ENCODE measurements around the gene ULK2.

DNA sequence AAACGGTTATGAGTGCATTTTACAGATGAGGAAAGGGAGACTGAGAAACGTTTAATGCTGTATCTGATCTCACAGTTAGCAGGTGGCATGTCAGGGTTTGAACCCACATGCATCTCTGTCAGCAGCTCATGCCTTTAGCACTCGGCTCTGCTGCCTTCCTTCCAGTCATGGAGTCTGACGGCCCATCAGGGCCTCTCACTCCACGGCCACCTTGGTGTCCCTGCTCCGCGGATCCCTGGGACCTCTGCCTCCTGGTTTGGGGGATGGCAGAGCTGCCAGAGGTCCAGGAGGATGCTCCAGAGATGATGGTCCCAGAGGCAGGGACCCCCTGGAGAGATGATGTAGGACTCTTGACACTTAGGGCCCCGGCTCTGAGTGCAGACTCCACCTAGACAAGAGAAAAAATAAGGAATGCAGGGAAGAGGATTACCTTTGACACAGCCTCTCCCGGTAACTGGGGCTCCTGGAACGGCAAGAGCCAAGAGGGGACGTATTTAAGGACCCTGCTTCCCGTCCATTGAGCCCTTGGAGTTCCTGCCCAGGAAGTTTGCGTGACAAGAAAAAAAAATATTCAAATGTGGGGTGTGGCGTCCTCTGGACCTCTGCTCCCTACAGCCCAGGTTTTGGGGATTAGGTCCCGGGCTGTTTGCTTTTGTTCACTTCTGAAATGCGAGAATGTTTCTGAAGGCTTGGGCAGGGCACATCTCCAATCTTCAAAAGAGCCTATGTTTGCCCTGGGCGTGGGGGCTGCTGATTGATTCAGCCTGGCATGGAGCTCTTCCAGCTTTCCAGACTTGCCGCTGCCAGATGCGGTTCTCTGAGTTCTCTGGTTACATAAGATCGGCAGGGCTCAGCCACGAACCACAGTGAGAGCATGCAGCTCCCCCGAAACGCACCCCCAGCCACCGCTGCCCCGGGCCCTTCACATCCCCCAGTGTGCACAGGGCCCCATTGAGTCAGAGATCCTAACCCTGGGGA, 119.6 kb downstream of the ULK2 start, which contains the start of gene ALDH3A1:
- TF ChIP-seq, protein P1, sequence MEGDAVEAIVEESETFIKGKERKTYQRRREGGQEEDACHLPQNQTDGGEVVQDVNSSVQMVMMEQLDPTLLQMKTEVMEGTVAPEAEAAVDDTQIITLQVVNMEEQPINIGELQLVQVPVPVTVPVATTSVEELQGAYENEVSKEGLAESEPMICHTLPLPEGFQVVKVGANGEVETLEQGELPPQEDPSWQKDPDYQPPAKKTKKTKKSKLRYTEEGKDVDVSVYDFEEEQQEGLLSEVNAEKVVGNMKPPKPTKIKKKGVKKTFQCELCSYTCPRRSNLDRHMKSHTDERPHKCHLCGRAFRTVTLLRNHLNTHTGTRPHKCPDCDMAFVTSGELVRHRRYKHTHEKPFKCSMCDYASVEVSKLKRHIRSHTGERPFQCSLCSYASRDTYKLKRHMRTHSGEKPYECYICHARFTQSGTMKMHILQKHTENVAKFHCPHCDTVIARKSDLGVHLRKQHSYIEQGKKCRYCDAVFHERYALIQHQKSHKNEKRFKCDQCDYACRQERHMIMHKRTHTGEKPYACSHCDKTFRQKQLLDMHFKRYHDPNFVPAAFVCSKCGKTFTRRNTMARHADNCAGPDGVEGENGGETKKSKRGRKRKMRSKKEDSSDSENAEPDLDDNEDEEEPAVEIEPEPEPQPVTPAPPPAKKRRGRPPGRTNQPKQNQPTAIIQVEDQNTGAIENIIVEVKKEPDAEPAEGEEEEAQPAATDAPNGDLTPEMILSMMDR (conservative IDR thresholded peaks at IDR 0.05): no peak
- TF ChIP-seq ZFX (IDR thresholded peaks at IDR 0.05): no peak
